HCT116 (cell line): ENCODE measurements around the gene CKAP4.

Experiments
- ATF3 ChIP-seq: IDR thresholded peaks from 2 replicates; pipeline ENCODE4 v1.6.1; 2012
- CTCF ChIP-seq, 3 experiments: fragments of 200-600 bp in 1 of 3; sonication (generic) in 1 of 3; IDR thresholded peaks in 2 of 3; conservative IDR thresholded peaks in 1 of 3; 2 replicates each; pipeline ENCODE4 v1.5.1; 2012 to 2017; ENCODE audit warnings: low read depth in 2 of 3, low read length in 2 of 3, antibody characterized with exemption in 1 of 3, borderline replicate concordance in 1 of 3, control low read depth in 1 of 3, mild to moderate bottlenecking in 1 of 3, mixed read lengths in 1 of 3, mixed run types in 1 of 3, moderate library complexity in 1 of 3; ENCODE audit not compliant: insufficient read depth in 1 of 3
- EZH2 ChIP-seq: fragments of 200-600 bp; sonication (generic); IDR thresholded peaks from 2 replicates; pipeline ENCODE4 v1.6.1; 2017; ENCODE audit warnings: antibody characterized with exemption, mixed run types
- EZH2phosphoT487 ChIP-seq: fragments of 200-600 bp; IDR thresholded peaks from 2 replicates; pipeline ENCODE4 v1.6.1; 2018; ENCODE audit warnings: antibody characterized with exemption, borderline replicate concordance
- FOSL1 ChIP-seq: IDR thresholded peaks from 2 replicates; pipeline ENCODE4 v1.6.1; 2012; ENCODE audit warnings: low read depth
- POLR2A ChIP-seq: IDR thresholded peaks from 2 replicates; pipeline ENCODE4 v1.7.0; 2011; ENCODE audit warnings: borderline replicate concordance; ENCODE audit not compliant: insufficient read depth, insufficient read length; ENCODE audit errors: extremely low read depth
- RAD21 ChIP-seq: IDR thresholded peaks from 2 replicates; pipeline ENCODE4 v1.6.1; 2012; ENCODE audit warnings: low read depth, mild to moderate bottlenecking
- SP1 ChIP-seq: IDR thresholded peaks from 2 replicates; pipeline ENCODE4 v1.6.1; 2012; ENCODE audit warnings: low read depth
- TCF7L2 ChIP-seq: IDR thresholded peaks from 2 replicates; pipeline ENCODE4 v1.7.0; 2011; ENCODE audit warnings: borderline replicate concordance, inconsistent platforms; ENCODE audit not compliant: insufficient read depth, insufficient read length; ENCODE audit errors: extremely low read depth

- no peak for TF ChIP-seq POLR2A
- no peak for TF ChIP-seq EZH2phosphoT487
- TF ChIP-seq ATF3, result no peak
- no peak for TF ChIP-seq CTCF (IDR thresholded peaks at IDR 0.05 in 2 of 3, conservative IDR thresholded peaks at IDR 0.05 in 1 of 3; ENCODE audit: borderline replicate concordance in 1 of 3, insufficient read depth in 1 of 3, low read depth in 2 of 3, low read length in 2 of 3)
- no peak for TF ChIP-seq SP1
- TF ChIP-seq RAD21, result no peak
- no peak for TF ChIP-seq EZH2
- no peak for TF ChIP-seq FOSL1
- no peak for TF ChIP-seq TCF7L2
These were observed 55.0 kb downstream of the CKAP4 start for GRCh38 chr12:106192659-106193393.
